Measurements from ENCODE around the gene GRN. TPM values are rescaled to one million over a fixed set of nuclear protein-coding genes. Genes with fewer than 3 reads are reported as not detected.

GRN gene
- total RNA-seq, 3 donors from 2014 or later = 282 to 500 (median 411) TPM

DNA sequence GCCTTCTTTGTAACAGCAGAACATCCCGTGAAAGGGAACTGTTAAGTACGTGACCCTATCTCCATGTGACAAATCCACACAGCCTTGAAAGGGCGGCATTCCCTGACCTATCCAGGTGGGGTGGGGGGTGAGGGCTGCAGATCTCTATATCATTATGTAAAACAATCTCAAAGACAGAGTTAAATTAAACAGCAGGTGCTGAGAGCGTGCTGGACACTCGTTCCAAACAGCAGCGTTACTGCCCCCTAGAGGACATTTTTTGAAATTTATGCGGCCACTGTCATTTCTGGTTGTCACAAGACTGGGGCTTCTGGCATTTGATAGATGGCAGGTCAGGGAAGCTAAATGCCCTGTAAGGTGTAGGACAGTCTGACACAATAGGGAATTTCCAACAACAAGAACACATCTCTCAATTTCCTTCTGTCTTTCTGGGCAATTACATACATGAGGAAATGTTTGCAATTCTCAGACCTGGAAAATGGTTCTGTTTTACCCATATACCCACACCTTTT is 13.8 kb upstream of the GRN start:
- intact Hi-C loops (cut with DNase I, micrococcal nuclease) = loop anchor here in 1 of 2 donors (10.0 kb wide), 1 partner anchor 117 kb away; the partner anchor contains the start of gene UBTF
- Histone ChIP-seq H3K4me3 (no peak overlapping the region), H3K9me3 (no peaks in the 10 kb centered on the region), H3K4me1 (ENCODE audit: low read depth) (peaks cover 6% of the 10 kb centered on the region), H3K36me3 (ENCODE audit: low read depth) (no peaks in the 10 kb centered on the region)
- peak; percentile 55 for ATAC-seq
- peak in 1 of 3 donors; percentile 91 for DNase-seq
- TF ChIP-seq, protein P1, sequence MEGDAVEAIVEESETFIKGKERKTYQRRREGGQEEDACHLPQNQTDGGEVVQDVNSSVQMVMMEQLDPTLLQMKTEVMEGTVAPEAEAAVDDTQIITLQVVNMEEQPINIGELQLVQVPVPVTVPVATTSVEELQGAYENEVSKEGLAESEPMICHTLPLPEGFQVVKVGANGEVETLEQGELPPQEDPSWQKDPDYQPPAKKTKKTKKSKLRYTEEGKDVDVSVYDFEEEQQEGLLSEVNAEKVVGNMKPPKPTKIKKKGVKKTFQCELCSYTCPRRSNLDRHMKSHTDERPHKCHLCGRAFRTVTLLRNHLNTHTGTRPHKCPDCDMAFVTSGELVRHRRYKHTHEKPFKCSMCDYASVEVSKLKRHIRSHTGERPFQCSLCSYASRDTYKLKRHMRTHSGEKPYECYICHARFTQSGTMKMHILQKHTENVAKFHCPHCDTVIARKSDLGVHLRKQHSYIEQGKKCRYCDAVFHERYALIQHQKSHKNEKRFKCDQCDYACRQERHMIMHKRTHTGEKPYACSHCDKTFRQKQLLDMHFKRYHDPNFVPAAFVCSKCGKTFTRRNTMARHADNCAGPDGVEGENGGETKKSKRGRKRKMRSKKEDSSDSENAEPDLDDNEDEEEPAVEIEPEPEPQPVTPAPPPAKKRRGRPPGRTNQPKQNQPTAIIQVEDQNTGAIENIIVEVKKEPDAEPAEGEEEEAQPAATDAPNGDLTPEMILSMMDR (IDR thresholded peaks at IDR 0.05) = peak; percentile 57

DNA sequence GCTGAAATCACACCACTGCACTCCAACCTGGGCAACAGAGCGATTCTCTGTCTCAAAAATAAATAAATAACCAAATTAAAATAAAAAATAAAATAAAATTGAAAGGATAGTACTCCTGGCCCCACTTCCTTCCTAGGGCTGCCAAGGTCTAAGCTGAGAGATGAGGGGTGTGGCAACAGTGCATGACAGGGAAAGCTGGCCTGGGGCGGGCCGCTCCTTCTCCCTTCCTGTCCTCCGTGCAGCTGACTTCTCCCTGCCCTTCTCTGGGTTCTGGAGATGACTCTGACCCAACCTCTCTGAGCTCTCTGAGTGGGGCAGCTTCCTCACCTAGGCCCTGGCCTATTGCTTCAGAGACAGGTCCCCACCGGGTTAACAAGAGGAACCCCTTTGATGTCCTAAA is 11.7 kb upstream of the GRN start:
- Histone ChIP-seq H3K9me3 (no peaks in the 10 kb centered on the region), H3K36me3 (ENCODE audit: low read depth) (no peaks in the 10 kb centered on the region), H3K4me3 (no peak overlapping the region), H3K4me1 (ENCODE audit: low read depth) (no peaks in the 10 kb centered on the region)
- ATAC-seq = peak; percentile 85
- peak in 1 of 3 donors; percentile 59 for DNase-seq
- intact Hi-C loops (cut with DNase I, micrococcal nuclease) = loop anchor here in 1 of 2 donors (10.0 kb wide), 1 partner anchor 119 kb away; the partner anchor contains the start of gene UBTF
- TF ChIP-seq, protein P1 (IDR thresholded peaks at IDR 0.05) = no peak

DNA sequence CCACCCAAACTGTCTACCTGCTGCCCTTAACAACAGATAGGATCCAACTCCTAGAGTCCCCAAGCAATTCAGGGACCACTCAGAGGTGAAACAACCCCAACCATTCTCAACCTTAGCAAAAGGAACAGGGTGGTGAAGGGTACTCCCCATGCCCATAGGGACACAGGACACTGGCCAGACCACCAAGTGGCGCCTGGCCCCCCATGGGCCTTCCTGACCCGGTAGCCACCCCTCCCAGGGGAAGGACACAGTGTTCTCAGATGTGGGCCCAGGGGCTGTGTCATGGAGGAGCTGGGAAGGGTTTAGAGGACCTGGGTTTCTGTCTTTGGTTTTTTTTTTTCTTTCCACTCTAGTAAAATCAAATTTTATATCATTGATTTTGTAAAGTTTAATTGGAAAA is 10.8 kb upstream of the GRN start:
- no peaks in the 10 kb centered on the region for H3K4me1 ChIP-seq (ENCODE audit: low read depth)
- DNase-seq (no peak), ATAC-seq (no peak)
- H3K9me3 ChIP-seq = no peaks in the 10 kb centered on the region
- H3K4me3 ChIP-seq = no peak overlapping the region
- TF ChIP-seq, protein P1 (IDR thresholded peaks at IDR 0.05) = no peak
- intact Hi-C loops (cut with DNase I, micrococcal nuclease) = loop anchor here in 1 of 2 donors (10.0 kb wide), 1 partner anchor 120 kb away; the partner anchor contains the start of gene UBTF
- no peaks in the 10 kb centered on the region for H3K36me3 ChIP-seq (ENCODE audit: low read depth)

DNA sequence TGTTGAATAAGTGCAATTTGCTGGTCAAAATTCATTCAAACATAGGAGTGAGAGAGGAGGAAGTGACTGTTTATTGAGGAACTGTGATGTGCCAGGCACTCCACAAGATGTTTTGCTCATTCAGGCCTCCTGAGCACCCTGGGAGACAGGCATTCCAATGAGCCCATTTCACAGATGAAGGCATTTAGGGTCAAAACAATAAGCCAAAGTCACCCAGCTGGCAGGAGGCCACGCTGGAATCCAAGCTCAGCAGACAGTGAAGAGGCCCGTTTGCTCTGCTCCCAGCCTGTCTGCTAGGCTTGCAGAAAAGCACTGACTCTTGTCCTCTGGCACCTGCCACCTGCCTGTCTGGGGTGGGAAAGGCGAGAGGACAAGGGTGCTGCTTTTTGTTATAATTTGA is 10.4 kb upstream of the GRN start:
- DNase-seq (no peak), ATAC-seq (no peak)
- Histone ChIP-seq H3K4me1 (ENCODE audit: low read depth) (no peaks in the 10 kb centered on the region), H3K9me3 (no peaks in the 10 kb centered on the region), H3K36me3 (ENCODE audit: low read depth) (no peaks in the 10 kb centered on the region), H3K4me3 (no peak overlapping the region)
- intact Hi-C loops (cut with DNase I, micrococcal nuclease) = loop anchor here in 1 of 2 donors (10.0 kb wide), 1 partner anchor 120 kb away; the partner anchor contains the start of gene UBTF
- TF ChIP-seq, protein P1 (IDR thresholded peaks at IDR 0.05) = no peak

DNA sequence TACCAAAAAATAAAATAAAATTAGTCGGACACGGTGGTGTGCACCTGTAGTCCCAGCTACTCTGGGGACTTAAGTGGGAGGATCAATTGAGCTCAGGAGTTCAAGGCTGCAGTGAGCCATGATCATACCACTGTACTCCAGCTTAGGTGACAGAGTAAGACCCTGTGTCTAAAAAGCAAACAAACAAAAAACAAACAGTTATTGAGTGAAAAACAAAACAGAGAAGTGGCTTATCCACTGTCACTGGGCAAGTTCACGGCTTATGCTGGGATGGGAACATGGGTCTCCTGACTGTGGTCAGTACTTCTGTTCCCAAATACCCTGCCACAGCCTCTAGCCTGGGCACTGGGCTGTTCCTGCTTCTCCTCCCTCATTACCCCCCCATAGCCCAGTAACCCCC is 9.5 kb upstream of the GRN start:
- H3K9me3 ChIP-seq = no peaks in the 10 kb centered on the region
- no peak overlapping the region for H3K4me3 ChIP-seq
- no peak for DNase-seq
- no peaks in the 10 kb centered on the region for H3K36me3 ChIP-seq (ENCODE audit: low read depth)
- no peaks in the 10 kb centered on the region for H3K4me1 ChIP-seq (ENCODE audit: low read depth)
- no peak for ATAC-seq
- intact Hi-C loops (cut with DNase I, micrococcal nuclease) = loop anchor here in 1 of 2 donors (10.0 kb wide), 1 partner anchor 121 kb away; the partner anchor contains the start of gene UBTF
- TF ChIP-seq, protein P1 (IDR thresholded peaks at IDR 0.05) = no peak
